SK-N-SH (cell line): ENCODE data around the gene ADGRL3. TPM values are rescaled to one million over a fixed set of nuclear protein-coding genes. Genes with fewer than 3 reads are reported as not detected.

Experiments
- CTCF ChIA-PET: fragments of 300-600, 350-600 bp; formaldehyde crosslinking; extraction: SDS; loops from one replicate; lab custom pipeline; 2021; lab: Yijun Ruan, JAX
- POLR2A ChIA-PET: fragments of 350-600 bp; sonication (Branson Sonifier 250); formaldehyde crosslinking; extraction: SDS; loops from one replicate; lab custom pipeline; 2020; ENCODE audit warnings: antibody characterized with exemption, inconsistent platforms; lab: Yijun Ruan, JAX
- DNase-seq: peaks from one replicate; pipeline ENCODE4 v3.0.0; 2012
- H2AFZ ChIP-seq: fragments of 200-600 bp; sonication (generic); 2 replicates; pipeline ENCODE4 v1.8.1; 2016; ENCODE audit warnings: antibody characterized with exemption, mild to moderate bottlenecking, low read depth
- H3F3A ChIP-seq: fragments of 200-600 bp; sonication (generic); replicated peaks from 2 replicates; pipeline ENCODE3; 2016; ENCODE audit warnings: antibody characterized with exemption, mild to moderate bottlenecking; ENCODE audit not compliant: insufficient read depth
- H3K27ac ChIP-seq, 2 experiments: fragments of 200-500 bp in 1 of 2; fragments of 200-600 bp in 1 of 2; sonication (Bioruptor generic) in 1 of 2; sonication (generic), shearing (Covaris generic) in 1 of 2; 2 replicates each; pipeline versions ENCODE4 v1.5.1 to v1.6.1; 2014 to 2016; ENCODE audit warnings: low read depth in 2 of 2, inconsistent platforms in 1 of 2, low read length in 1 of 2, mild to moderate bottlenecking in 1 of 2, mixed read lengths in 1 of 2
- H3K27me3 ChIP-seq: fragments of 200-600 bp; sonication (generic), shearing (Covaris generic); 2 replicates; pipeline ENCODE4 v1.6.1; 2016; ENCODE audit warnings: mixed run types; ENCODE audit not compliant: insufficient read depth
- H3K36me3 ChIP-seq, 2 experiments: fragments of 200-500 bp in 1 of 2; fragments of 200-600 bp in 1 of 2; sonication (Bioruptor generic) in 1 of 2; sonication (generic) in 1 of 2; replicated peaks in 1 of 2; 2 replicates each; pipeline versions ENCODE3 to v1.5.1; 2014 to 2016; ENCODE audit warnings: low read length in 1 of 2, mild to moderate bottlenecking in 1 of 2; ENCODE audit not compliant: insufficient read depth in 2 of 2, control insufficient read depth in 1 of 2
- H3K4me1 ChIP-seq, 2 experiments: fragments of 200-500 bp in 1 of 2; fragments of 200-600 bp in 1 of 2; sonication (Bioruptor generic) in 1 of 2; sonication (generic), shearing (Covaris generic) in 1 of 2; 2 replicates each; pipeline versions ENCODE4 v1.5.1 to v1.6.1; 2014 to 2016; ENCODE audit warnings: low read depth in 1 of 2, low read length in 1 of 2, mixed run types in 1 of 2; ENCODE audit not compliant: insufficient read depth in 2 of 2, control insufficient read depth in 1 of 2
- H3K4me2 ChIP-seq: fragments of 200-600 bp; sonication (generic), shearing (Covaris generic); 2 replicates; pipeline ENCODE4 v1.6.1; 2017; ENCODE audit warnings: mixed run types
- H3K4me3 ChIP-seq, 2 experiments: fragments of 200-500 bp in 1 of 2; fragments of 200-600 bp in 1 of 2; sonication (Bioruptor generic) in 1 of 2; sonication (generic), shearing (Covaris generic) in 1 of 2; 2 replicates each; pipeline versions ENCODE4 v1.5.1 to v1.8.1; 2014 to 2016; ENCODE audit warnings: low read depth in 2 of 2, inconsistent platforms in 1 of 2, low read length in 1 of 2, mild to moderate bottlenecking in 1 of 2, mixed read lengths in 1 of 2, moderate library complexity in 1 of 2
- H3K79me2 ChIP-seq: fragments of 200-600 bp; sonication (generic); 2 replicates; pipeline ENCODE4 v1.8.1; 2017; ENCODE audit warnings: mild to moderate bottlenecking; ENCODE audit not compliant: insufficient read depth
- H3K9ac ChIP-seq: fragments of 200-600 bp; sonication (generic); 2 replicates; pipeline ENCODE4 v1.6.1; 2017; ENCODE audit warnings: mixed run types
- H3K9me2 ChIP-seq: fragments of 200-600 bp; sonication (generic); 2 replicates; pipeline ENCODE4 v1.6.1; 2017; ENCODE audit warnings: mixed run types
- H3K9me3 ChIP-seq: fragments of 200-600 bp; sonication (generic); 2 replicates; pipeline ENCODE4 v1.6.1; 2017; ENCODE audit warnings: mixed run types, mild to moderate bottlenecking, moderate library complexity
- H4K20me1 ChIP-seq: fragments of 200-600 bp; sonication (generic); 2 replicates; pipeline ENCODE4 v1.6.1; 2017; ENCODE audit warnings: mild to moderate bottlenecking, mixed run types; ENCODE audit not compliant: insufficient read depth
- FOSL2 ChIP-seq: IDR thresholded peaks from 2 replicates; pipeline ENCODE4 v1.4.0; 2012; ENCODE audit warnings: low read depth, mild to moderate bottlenecking, moderate library complexity, borderline replicate concordance
- MAX ChIP-seq: IDR thresholded peaks from 2 replicates; pipeline ENCODE4 v1.4.0; 2012; ENCODE audit warnings: low read depth
- MEF2A ChIP-seq: IDR thresholded peaks from 2 replicates; pipeline ENCODE4 v1.4.0; 2012; ENCODE audit warnings: low read depth, borderline replicate concordance
- NFIC ChIP-seq: IDR thresholded peaks from 2 replicates; pipeline ENCODE4 v1.4.0; 2012; ENCODE audit warnings: borderline replicate concordance
- POLR2AphosphoS5 ChIP-seq: IDR thresholded peaks from 2 replicates; pipeline ENCODE4 v1.6.1; 2012; ENCODE audit warnings: low read depth, low read length
- RCOR1 ChIP-seq: fragments of 150-350 bp; IDR thresholded peaks from 2 replicates; pipeline ENCODE4 v1.6.1; 2017; ENCODE audit warnings: antibody characterized with exemption, low read length
- RXRA ChIP-seq: IDR thresholded peaks from 2 replicates; pipeline ENCODE4 v1.4.0; 2012; ENCODE audit warnings: low read depth, mild to moderate bottlenecking, borderline replicate concordance
- SIN3A ChIP-seq: IDR thresholded peaks from 2 replicates; pipeline ENCODE4 v1.6.1; 2012; ENCODE audit warnings: low read depth, mild to moderate bottlenecking, low read length, moderate library complexity, borderline replicate concordance
- SMC3 ChIP-seq: IDR thresholded peaks from 2 replicates; pipeline ENCODE4 v1.6.1; 2012; ENCODE audit warnings: low read depth, low read length, improper control_type of control experiment
- TEAD4 ChIP-seq: IDR thresholded peaks from 2 replicates; pipeline ENCODE4 v1.4.0; 2012; ENCODE audit warnings: mild to moderate bottlenecking, borderline replicate concordance; ENCODE audit not compliant: insufficient read depth
- USF1 ChIP-seq: IDR thresholded peaks from 2 replicates; pipeline ENCODE4 v1.4.0; 2012; ENCODE audit warnings: low read depth, borderline replicate concordance
- USF2 ChIP-seq: fragments of 150-350 bp; IDR thresholded peaks from 2 replicates; pipeline ENCODE4 v1.6.1; 2017; ENCODE audit warnings: antibody characterized with exemption, low read length, low read depth, borderline replicate concordance
- YY1 ChIP-seq: IDR thresholded peaks from 2 replicates; pipeline ENCODE4 v1.4.0; 2012; ENCODE audit warnings: low read depth, mild to moderate bottlenecking
- WGBS: methylation state at CpG from one replicate; pipeline ENCODE4 v1.1.6; 2017; ENCODE audit warnings: low lambda C conversion rate; 5-methylcytosine and 5-hydroxymethylcytosine counted together
- polyA plus RNA-seq, 3 experiments: library from polyadenylated mRNA; depleted of rRNA; stranded (reverse); fragments of >200 nt; gene quantifications; 2 replicates each; pipeline ENCODE4 v1.2.3, GENCODE V29; 2012
- TF ChIP-seq, protein P1 (sequence below): IDR thresholded peaks from 2 replicates; pipeline ENCODE4; 2012
- TF ChIP-seq, protein P2 (sequence below): fragments of 150-350 bp; IDR thresholded peaks from 2 replicates; pipeline ENCODE4 v1.6.1; 2016; ENCODE audit warnings: mild to moderate bottlenecking, low read depth, low read length

ADGRL3 gene
- polyA plus RNA-seq, 1 of the 3 experiments (the other 2 are of a cell fraction), result 0.03 TPM

- no peaks in the 10 kb centered on the region for H3F3A ChIP-seq
- H3K9ac ChIP-seq, result no peak overlapping the region
- no peak overlapping the region for H3K4me2 ChIP-seq
- no peaks in the 10 kb centered on the region for H3K9me3 ChIP-seq
- no peak overlapping the region for H3K4me3 ChIP-seq
- POLR2A ChIA-PET, result no interaction called here
- H3K36me3 ChIP-seq, result no peaks in the 10 kb centered on the region
- no peaks in the 10 kb centered on the region for H3K4me1 ChIP-seq
- no peaks in the 10 kb centered on the region for H4K20me1 ChIP-seq
- WGBS, result 25% methylated on average over 3 of the region's 4 CpGs
- no peaks in the 10 kb centered on the region for H3K27me3 ChIP-seq
- H3K79me2 ChIP-seq, result no peaks in the 10 kb centered on the region
- CTCF ChIA-PET, result no interaction called here
- no peak overlapping the region for H2AFZ ChIP-seq
- no peak for DNase-seq
- H3K27ac ChIP-seq, result no peak overlapping the region
- H3K9me2 ChIP-seq, result no peaks in the 10 kb centered on the region
- no peak for TF ChIP-seq SIN3A
- no peak for TF ChIP-seq MAX
Observed at GRCh38 chr4:61425315-61425714, 225.2 kb downstream of the ADGRL3 start.

DNA sequence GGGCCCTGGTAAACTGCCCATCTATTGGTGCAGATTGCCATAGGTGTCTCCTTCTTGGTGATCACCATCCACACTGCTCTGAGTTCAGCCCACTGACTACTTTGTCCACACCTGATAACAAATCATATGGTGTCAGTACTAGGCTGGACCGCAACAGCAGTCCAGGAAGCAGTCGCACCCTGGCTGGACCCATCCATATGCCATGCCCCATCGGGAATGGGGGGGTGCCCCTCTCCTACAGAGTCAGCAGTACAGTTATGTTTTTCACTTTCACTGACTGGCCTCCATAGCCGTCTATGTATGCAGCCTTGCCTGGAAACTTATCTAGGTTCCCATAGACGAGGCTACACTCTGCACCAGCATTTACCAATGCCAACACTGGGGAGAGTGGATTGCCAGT is 226.1 kb downstream of the ADGRL3 start:
- H3K4me2 ChIP-seq, result no peak overlapping the region
- 55% methylated on average over 4 of the region's 5 CpGs for WGBS

GRCh38 chr4:61427099-61427817 is 227.1 kb downstream of the ADGRL3 start:
- no peak overlapping the region for H2AFZ ChIP-seq
- H3K4me2 ChIP-seq, result no peak overlapping the region
- no peak for DNase-seq
- no peaks in the 10 kb centered on the region for H3K27me3 ChIP-seq
- H3F3A ChIP-seq, result no peaks in the 10 kb centered on the region
- H3K9ac ChIP-seq, result no peak overlapping the region
- 68% methylated on average over 8 of the region's 11 CpGs for WGBS
- H3K27ac ChIP-seq, result no peak overlapping the region
- H3K4me1 ChIP-seq, result no peaks in the 10 kb centered on the region
- no peaks in the 10 kb centered on the region for H3K36me3 ChIP-seq
- no peaks in the 10 kb centered on the region for H3K9me3 ChIP-seq
- H3K79me2 ChIP-seq, result no peaks in the 10 kb centered on the region
- POLR2A ChIA-PET, result no interaction called here
- no peak overlapping the region for H3K4me3 ChIP-seq
- no peaks in the 10 kb centered on the region for H3K9me2 ChIP-seq
- H4K20me1 ChIP-seq, result no peaks in the 10 kb centered on the region
- CTCF ChIA-PET, result no interaction called here
- TF ChIP-seq MEF2A (no peak), RXRA (no peak), POLR2AphosphoS5 (no peak), NFIC (no peak), TEAD4 (no peak), YY1 (no peak), USF2 (no peak)
- TF ChIP-seq, protein P1, sequence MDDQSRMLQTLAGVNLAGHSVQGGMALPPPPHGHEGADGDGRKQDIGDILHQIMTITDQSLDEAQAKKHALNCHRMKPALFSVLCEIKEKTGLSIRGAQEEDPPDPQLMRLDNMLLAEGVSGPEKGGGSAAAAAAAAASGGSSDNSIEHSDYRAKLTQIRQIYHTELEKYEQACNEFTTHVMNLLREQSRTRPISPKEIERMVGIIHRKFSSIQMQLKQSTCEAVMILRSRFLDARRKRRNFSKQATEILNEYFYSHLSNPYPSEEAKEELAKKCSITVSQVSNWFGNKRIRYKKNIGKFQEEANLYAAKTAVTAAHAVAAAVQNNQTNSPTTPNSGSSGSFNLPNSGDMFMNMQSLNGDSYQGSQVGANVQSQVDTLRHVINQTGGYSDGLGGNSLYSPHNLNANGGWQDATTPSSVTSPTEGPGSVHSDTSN, result no peak

More for the DNA sequence above, 226.1 kb downstream of the ADGRL3 start:
- Histone ChIP-seq H3K27me3 (no peaks in the 10 kb centered on the region), H3F3A (no peaks in the 10 kb centered on the region), H3K4me1 (no peaks in the 10 kb centered on the region), H2AFZ (no peak overlapping the region), H3K4me3 (no peak overlapping the region), H3K9me3 (no peaks in the 10 kb centered on the region), H3K27ac (no peak overlapping the region), H3K9me2 (no peaks in the 10 kb centered on the region), H3K9ac (no peak overlapping the region), H3K36me3 (no peaks in the 10 kb centered on the region), H4K20me1 (no peaks in the 10 kb centered on the region), H3K79me2 (no peaks in the 10 kb centered on the region)
- ChIA-PET CTCF (no interaction called here), POLR2A (no interaction called here)
- DNase-seq, result no peak
- TF ChIP-seq, protein P2, sequence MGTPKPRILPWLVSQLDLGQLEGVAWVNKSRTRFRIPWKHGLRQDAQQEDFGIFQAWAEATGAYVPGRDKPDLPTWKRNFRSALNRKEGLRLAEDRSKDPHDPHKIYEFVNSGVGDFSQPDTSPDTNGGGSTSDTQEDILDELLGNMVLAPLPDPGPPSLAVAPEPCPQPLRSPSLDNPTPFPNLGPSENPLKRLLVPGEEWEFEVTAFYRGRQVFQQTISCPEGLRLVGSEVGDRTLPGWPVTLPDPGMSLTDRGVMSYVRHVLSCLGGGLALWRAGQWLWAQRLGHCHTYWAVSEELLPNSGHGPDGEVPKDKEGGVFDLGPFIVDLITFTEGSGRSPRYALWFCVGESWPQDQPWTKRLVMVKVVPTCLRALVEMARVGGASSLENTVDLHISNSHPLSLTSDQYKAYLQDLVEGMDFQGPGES, result no peak
- TF ChIP-seq FOSL2 (no peak), SMC3 (no peak), RCOR1 (no peak), USF1 (no peak)
- TF ChIP-seq, all 33 proteins: peak for 0
